Eye (tissue), 1 donor: ENCODE measurements around the gene ITGA5.
"Not testable (repeated sequence)": the region's sequence is repeated elsewhere in the genome, so short reads cannot be mapped to it uniquely, and the experiment has no call there.

ENCODE experiments used
- DNase-seq: peaks from one replicate; pipeline ENCODE4 v3.0.0-alpha.2; 2015

The ITGA5 gene

DNA sequence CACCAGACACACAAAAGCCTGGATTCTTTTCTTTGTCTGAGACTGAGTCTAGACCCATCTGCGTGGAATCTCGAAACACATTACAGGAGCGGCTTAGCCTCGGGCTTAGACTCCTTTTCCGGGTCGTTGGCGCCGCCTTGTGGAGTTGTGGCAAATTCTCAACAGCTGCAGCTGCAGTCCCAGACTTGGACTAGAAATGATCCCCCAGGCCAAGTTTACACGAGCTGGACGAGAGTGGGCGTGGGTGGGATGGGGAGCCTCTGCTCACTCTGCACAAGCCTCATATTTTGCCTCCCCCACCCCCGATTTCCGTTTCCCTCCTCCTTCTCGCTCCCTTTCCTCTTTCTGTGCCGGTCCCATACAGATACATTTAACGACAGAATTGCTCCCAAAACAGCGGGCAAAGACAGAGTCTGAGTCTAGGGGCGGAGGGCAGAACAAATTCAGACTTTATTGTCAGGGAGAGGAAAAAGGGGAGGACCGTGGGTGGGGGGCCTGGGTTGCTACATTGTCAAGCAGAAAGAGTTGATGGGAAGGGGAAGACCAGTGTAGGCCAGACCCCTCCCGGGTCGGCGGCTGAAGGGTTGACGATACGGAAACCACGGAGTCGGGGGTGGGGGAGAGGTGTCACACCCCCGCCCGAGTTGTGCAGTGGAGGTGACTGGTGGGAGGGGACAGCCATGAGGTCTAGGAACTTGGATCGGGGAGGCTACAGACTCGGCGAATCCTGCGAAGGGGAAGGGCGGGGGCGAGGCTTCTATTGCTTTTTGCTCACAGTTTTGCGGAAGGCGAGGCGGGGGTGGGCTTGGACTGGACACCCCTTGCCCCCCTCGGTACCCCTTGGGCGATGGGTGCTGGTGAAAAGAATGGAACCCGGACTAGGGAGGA lies 50.1 kb downstream of the ITGA5 start:
- peak; percentile 97 for DNase-seq

GRCh38 chr12:54368025-54368708 lies 50.9 kb downstream of the ITGA5 start:
- DNase-seq, result no peak

DNA sequence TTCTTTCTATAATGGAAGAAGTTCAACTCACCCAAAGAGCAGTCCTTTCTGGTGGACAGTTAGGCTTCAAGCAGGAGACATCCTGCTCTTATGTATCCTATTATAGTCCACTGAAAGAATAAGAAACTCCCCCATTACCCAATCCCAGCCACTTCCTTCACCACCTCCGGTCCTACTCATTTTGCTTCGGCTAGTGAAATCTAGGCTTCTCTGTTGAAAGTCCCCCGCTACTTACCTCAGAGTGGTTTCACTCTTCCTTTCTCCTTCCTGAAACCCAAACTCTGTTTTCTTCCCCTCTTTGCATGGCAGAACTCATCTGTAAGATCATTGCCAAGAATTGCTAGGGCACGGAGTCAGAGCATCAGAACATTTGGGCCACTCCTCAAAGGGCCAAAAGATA lies 54.7 kb downstream of the ITGA5 start, which contains the start of gene GPR84:
GPR84 (minus strand) TSS at position 74 of the 400 bp plus-strand sequence. CDS start 635 bp downstream, outside the sequence.
- no peak for DNase-seq

DNA sequence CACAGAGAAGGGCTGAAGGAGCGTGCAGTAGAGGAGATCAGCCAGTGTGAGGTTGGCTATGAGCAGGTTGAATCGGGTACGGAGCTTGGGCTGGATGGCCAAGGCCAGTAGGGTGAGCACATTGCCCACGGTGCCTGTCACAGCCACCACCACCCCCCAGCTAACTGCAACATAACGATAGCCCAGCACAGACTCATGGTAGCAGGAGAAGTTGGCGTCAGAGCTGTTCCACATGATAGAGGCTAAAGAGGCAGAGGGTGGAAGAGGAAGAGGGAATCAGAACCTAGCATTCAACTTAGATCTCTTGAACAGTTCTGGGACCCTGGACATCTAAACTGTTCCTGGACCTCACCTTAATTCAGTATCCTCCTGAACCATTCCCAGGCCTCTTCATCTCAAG lies 55.4 kb downstream of the ITGA5 start:
- no peak for DNase-seq

DNA sequence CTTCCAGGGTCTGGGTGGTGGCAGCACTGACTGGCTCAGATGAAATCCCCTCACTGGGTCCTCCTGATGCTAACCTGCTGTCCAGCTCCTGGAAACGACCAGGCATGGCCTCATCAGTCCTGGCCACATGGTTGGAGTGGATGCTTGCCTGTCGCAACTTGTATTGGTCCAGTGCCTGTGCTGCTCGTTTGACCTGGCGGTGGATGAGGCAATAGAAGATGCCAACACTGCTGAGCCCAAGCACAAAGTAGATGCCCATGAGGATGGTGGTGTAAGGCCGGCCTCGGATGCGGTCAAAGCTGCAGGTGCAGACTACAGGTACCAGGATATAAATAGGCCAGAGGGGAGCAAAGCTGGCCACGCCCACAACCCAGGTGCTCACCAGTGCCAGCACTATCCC lies 56.0 kb downstream of the ITGA5 start:
- DNase-seq, result no peak

GRCh38 chr12:54360717-54361456 lies 58.2 kb downstream of the ITGA5 start:
- peak; percentile 95 for DNase-seq

DNA sequence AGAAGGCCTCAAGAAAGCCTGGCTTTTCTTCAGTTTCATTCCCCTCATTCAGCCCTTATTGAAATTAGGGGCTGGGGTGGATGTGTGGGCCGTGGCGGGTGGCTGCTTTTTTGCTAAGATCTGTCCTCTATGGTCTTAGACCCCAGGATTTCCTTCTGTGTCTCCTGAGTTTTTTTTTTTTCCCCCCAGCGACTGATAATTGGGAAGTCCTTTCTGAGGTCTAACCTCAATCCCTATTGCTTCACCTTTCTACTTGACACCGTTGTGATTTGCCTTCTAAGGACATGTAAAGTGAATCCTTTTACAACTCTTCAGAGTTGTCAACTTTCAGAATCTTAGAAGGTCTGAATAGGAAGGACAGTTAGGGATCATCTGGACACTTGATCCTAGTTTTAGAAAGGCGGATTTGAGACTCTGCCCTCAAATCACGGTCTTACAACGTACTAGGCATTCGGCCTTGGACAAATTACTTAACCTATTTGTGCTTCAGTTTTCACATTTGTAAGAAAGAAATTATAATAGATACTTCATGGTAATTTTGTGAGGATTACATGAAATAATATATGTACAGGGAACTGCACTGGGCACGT lies 59.2 kb downstream of the ITGA5 start:
- no peak for DNase-seq

DNA sequence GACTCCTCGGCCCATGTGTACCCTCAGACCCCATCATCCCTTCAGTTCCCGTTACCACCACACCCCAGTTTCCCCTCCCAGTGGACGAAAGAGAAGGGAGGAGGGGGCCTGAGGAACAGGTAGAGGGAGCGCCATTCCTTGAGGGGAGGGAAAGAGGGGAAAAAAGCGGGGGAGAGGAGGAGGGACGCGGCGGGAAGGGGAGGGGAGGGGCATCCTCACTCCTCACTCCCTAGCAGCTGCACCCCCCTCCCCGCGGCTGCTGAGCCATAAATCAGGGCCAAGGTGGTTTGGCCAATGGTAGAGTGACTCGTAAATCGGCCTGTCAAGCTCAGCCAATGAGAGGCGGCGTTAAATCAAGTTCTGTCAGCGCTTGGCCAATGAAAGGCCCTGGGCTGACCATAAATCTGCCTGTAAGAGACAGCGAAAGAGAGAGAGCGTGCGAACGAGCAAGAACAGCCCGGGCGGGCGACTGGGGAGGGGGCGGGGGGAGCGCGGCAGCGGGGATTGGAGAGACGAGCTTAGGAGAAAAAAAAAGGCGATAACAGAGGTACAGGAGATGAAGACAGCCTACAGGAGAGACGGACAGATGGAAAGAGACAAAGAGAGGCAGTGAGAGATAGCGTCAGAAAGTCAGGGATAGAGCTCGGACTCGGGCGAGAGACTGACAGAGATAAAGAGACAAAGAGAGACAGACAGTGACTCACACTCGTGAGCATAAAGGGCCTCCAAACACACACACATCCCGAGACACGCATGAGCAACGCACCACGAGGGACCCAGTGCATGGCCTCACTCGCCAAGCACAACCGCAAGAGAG lies 59.9 kb downstream of the ITGA5 start:
- peak; percentile 100 for DNase-seq

GRCh38 chr12:54358191-54358944 lies 60.7 kb downstream of the ITGA5 start:
- DNase-seq, result no peak

DNA sequence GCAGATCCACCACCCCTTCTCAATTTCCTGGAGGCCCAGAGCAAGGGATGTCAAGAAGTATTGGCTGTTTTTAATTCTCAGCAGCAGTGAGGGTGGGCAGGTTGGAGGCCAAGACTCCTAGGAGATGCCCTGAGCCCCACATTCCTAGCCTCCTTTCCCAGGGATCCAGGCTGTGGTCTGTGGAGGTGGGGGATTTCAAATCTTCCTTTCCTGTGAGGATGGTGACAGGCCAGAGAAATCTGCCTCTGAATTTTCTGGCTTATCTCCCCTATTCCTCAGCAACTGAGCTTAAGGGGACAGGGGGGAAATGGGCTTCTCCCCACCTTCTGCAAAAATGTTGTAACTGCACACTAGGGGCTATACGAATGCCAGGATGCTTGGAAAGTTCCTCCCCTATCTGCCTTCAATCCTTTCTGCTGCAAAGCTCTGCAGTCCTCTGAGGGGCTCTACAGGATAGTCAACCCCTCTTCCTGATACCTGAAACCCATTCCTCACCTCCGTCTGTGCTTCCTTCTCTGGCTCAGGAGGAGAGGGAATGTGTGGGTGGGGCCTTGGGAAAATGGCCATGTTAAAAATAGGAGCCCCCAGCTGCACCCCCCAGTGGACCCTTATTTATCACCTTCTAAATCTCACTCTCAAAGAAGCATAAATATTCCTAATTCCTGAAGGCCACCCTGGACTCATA lies 61.4 kb downstream of the ITGA5 start:
- no peak for DNase-seq

DNA sequence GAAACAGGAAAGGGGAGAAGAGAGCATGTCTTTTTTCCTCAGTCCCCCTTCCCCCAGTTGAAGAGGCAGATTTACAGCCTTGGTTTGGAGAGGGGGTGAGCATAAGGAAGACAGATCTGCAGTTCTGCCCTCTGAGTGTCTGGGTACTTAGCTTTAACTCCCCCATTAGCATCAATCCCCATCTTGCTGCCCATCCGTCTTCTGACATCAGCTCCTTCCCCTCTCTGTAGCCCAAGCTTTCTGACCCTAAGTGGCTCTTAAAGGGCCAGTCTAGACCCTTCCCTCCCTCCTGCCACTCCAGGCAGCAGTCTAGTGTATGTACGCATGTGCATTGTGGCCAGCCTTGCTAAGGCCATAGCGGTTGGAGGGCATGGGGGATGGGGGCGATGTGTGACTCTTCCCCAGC lies 62.1 kb downstream of the ITGA5 start:
- DNase-seq, result peak; percentile 60

GRCh38 chr12:54356228-54356627 lies 62.8 kb downstream of the ITGA5 start:
- no peak for DNase-seq

DNA sequence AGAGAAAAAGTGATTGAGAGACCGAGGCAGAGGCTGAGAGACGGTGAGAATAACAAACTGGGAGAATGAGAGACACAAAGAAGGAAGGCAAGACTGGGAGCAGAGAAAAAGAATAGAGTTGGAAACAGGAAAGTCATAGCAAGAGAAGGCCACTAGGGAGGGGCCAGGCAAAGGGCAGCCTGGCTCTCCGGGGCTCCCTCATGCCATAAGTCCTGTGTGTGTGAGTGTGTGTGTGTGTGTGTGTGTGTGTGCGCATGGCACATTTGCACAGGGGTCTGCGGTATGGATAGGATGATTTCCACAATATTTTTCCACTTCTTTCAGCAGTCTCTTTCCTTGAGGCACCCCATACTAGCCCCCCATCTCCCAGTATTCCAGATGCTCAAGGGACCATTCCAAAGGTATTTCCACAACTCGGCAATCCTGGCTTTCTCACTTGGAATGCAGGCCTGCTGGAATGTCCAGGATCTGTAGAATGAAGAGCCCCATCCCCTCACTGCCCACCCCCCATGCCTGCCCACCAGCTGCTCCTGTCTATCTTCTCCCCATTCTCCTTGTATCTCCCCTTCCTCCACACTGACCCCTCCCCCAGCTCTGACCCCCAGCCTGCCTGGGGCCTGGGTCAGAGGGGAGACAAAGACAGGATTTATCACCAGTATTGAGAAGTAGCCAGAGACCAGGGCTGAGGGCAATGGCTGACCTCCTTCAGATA lies 63.8 kb downstream of the ITGA5 start:
- peak; percentile 61 for DNase-seq

DNA sequence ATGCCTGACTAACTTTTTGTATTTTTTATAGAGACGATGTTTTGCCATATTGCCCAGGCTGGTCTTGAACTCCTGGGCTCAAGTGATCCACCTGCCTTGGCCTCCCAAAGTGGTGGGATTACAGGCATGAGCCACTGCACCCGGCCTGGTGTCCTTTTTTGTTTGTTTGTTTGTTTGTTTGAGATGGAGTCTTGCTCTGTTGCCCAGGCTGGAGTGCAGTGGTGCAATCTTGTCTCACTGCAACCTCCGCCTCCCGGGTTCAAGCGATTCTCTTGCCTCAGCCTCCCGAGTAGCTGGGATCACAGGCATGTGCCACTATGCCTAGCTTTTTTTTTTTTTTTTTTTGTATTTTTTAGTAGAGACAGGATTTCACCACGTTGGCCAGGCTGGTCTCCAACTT lies 64.8 kb downstream of the ITGA5 start:
- not testable (repeated sequence) for DNase-seq

DNA sequence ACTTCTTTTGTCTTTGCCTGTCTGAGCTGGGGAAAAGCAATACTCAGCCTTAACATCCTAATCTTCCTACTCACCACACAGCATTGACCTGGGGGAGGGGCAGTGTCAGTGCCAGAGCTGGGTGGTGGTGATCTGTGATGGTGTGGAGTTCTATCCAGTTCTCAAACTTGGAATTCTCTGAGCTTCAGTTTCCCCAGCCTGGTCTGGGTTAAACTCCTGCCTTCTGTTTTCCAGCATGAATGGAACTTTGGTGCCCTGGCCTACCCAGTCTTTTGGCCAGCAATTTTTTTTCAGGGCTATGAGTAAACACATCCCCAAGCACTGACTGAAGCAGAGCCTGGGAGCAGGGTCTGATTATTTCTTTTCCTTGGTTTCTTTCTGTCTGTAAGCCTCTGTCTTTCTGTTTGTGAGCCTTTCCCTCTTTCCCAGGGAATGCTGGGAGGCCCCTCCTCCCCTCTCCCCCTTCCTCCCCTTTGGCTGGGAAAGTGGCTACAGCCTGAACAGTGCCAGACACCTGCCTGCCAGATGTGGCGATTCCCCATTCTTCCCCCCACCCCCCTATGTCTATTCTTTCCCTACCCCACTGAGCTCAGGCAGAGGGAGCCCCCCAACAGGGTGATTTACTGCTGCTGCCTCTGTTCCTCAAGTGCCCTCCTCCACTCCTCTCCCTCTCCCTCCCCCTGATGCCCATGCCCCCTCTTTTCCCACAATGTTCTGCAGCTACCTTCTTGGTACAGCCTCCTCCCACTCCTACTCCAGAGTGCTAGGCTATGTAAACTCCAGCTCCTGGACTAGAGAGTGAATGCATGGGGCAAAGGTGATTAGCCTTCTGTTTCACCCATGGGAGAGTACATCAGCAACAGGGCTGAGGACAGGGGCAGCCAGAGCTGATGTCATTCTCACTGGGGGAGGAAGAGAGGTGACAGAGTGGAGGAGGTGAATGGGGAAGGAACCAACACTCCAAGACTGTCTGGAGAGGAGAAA lies 65.9 kb downstream of the ITGA5 start:
- peak; percentile 86 for DNase-seq

DNA sequence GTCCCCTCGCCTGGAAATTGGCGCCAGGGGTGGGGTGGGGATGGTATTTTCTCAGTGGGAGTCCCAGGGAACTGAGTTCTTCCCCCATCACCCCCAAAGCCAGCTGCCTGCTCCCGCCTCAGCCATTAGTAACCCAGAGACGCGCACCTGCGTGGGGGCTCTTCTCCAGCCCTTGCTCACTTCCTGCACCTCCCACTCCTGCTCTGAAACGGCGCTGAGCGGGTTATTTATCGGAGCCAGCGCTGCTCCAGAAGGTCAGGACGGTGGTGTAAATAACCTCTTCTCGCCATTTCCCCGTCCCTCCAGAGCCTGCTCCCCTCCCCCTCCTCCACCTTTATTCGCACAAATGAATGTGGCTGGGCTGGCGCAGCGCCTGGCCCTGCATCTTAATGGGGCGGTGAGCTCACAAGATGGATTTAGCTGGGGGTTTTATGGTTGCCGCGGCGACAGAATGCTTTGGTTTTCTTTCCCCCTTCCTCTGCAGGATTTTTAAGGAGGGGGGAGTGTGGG lies 67.0 kb downstream of the ITGA5 start:
- peak; percentile 91 for DNase-seq

DNA sequence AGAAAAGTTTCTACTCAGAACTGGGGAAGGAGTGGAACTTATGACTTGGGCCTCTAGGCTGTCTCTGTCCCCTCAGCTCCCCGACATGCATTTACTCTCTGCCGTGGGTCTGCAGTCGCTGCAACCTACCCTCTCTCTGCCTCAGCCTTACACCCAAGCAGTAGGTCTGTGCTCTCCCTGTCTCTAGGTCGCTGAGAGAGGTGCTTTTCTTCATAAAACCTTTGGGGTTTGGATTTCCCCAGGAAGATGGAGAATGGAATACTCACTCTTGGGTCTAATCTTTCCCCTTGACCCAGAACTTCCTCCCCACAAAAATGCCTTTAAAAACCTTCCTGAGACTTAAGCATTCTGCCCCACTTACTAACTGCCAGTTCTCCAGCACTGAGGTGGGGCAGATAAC lies 67.7 kb downstream of the ITGA5 start:
- no peak for DNase-seq

- DNase-seq, result no peak
These were observed 68.3 kb downstream of the ITGA5 start for GRCh38 chr12:54350743-54351142.

DNA sequence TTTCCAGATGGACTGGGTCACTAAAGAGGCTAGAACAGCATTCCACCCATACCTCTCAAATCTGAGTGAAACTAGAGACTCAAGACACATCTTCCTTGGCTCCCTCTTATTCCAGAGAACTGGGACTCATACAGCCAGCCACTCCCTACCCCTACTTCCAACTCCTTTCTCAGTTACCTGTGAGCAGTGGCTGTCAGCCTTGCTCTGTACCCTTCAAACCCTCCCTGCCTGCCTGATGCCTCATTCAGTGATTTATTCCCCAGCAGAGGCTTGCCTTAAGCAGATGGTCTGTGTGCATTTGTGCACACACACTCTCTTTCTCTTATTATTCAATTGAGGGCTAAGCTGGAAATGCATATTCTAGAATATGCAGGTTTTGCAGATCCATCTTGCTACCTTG lies 69.4 kb downstream of the ITGA5 start:
- no peak for DNase-seq
